NCI-H510A treated with DMSO at 0.1 percent for 48 hours (cell line): ENCODE results near the gene BBOF1.
"Not testable (repeated sequence)": the region's sequence is repeated elsewhere in the genome, so short reads cannot be mapped to it uniquely, and the experiment has no call there.

Experiments
- DNase-seq: peaks from one replicate; lab custom pipeline; 2025; lab: John Stamatoyannopoulos, UW

Gene BBOF1, protein sequence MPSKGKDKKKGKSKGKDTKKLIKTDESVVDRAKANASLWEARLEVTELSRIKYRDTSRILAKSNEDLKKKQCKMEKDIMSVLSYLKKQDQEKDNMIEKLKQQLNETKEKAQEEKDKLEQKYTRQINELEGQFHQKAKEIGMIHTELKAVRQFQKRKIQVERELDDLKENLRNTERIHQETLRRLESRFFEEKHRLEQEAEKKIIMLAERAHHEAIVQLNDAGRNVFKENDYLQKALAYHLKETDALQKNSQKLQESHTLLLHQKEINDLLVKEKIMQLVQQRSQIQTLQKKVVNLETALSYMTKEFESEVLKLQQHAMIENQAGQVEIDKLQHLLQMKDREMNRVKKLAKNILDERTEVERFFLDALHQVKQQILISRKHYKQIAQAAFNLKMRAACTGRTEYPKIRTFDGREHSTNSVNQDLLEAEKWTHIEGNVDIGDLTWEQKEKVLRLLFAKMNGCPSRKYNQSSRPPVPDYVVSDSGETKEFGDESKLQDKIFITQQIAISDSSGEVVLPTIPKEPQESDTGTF

DNA sequence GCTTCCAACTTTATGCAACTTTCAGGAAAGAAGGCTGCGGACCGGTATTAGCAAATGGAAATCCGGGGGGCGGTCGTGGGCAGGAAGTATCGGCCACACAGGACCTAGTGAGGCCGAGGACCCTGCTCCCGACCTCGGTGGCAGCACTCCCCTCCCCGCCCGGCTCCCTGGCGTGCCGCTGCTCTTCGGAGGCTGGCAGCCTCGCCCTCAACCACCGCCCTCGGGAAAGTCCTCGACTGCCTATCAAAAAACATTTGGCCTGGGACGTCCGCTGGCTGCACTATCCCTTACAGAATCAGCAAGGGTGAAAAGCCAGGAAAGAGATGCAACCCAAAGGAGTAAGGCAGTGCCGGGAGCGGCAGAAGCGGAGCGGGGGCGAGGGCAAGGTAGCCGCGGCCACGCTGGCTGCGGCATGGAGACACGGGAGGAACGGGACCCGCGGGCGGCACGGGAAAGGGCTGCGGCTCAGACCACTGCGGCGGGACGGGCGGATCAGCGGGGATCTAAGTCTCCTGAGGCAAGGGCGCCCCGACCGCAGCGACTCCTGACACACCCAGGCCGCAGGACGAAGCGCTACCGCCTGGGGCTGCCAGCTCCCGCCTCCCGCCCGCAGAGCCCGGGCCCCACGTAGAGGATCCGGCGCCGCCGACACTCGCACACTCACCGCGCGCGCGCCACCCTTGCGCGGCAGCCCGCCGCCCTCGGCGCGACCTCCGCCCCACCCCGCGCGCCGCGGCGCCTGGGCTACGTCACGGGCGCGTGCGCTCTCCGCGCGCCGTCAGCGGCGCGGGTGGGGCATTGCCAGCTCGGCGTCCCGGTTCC lies at the start of gene BBOF1, which contains the start of gene ENTPD5:
BBOF1 (plus strand) TSS at position 764 of the 822 bp plus-strand sequence. CDS start 130 bp downstream, outside the sequence.
ENTPD5 (minus strand) TSS at position 703 of the 822 bp plus-strand sequence. CDS start 31,186 bp downstream, outside the sequence.
- DNase-seq: peak; percentile 64

DNA sequence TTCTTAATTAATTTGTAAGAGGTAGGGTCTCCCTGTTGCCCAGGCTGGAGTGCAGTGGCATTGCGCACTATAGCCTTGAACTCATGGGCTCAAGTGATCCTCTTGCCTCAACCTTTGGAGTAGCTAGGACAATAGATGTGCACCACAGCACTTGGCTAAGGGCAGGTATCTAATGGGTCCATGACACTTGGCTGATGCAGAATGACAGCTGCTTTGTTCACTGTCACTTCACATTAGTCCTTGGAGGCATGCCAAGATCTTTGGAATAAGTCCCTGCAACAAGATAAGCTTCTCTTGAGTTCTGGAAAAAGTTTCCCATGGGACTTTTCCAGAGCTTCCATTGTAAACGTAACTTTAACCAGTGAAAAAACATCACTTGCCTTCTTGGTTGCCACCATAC lies 45.7 kb upstream of the BBOF1 start:
- no peak for DNase-seq

DNA sequence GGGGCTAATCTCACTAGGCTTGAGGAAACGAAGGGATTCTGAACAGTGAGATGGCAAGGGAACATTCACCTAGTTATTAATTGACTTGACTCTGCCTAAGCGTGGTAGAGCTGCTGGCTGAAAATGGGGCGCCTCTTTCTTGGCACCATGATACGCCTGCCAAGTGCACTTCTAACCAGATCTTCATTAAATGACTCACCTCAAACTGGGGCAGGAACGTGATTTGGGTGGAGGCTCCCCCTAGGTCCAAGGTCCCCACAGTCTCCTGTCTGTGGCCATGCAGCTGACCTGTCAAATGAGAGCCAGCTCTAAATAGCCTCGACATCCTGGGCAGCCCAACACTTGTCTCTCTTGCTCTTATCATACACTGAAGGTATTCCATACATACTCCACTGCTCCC lies 43.0 kb upstream of the BBOF1 start:
- no peak for DNase-seq

DNA sequence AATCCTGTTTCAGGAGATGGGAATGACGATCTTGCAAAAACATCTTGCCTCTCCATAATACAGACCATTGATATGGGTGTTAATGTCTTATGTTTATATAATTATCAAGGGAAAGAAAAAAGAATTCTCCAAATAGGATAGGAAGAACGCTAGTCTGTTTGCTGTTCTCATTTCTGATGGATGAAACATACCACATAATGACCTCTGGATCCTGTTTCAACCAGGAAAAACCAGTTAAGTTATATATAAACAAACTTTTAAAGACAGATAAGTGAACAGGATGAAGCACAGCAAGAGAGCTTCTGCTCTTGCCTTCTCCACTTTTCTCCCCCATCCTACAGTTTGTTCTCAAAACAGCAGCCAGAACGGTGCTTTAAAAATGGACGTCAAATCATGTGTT lies 41.3 kb upstream of the BBOF1 start:
- no peak for DNase-seq

DNA sequence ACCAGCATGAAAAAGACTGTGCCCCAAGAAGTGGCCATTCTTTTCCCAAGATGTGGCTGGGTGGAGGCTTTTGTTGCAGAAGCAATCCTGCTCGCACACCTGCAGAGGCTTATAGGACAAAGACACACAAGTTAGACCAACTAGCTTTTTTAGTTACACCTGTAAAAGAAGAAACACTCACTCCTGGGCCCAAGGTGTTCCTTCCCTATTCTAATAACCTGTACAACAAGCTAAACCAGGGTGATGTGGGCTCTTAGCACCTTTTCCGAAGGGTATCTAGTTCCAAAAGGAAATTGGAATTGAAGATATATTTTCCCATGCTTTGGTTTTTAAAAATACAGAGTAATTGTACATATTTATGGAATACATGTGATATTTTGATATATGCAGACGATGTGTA lies 31.1 kb upstream of the BBOF1 start:
- no peak for DNase-seq

- not testable (repeated sequence) for DNase-seq
Observed at GRCh38 chr14:73988656-73989055, 30.5 kb upstream of the BBOF1 start.

GRCh38 chr14:73991092-73991491 lies 28.1 kb upstream of the BBOF1 start:
- no peak for DNase-seq

DNA sequence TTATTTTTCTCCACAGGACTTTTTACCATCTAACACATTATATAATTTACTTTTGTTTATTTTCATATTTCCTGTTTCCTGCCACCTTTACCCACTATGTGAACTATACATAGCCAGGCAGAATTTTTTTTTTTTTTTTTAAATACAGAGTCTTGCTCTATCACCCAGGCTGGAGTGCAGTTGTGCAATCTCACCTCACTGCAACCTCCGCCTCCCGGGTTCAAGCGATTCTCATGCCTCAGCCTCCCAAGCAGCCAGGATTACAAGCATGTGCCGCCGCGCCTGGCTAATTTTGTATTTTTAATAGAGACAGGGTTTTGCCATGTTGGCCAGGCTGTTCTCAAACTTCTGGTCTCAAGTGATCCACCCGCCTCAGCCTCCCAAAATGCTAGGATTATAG lies 24.2 kb upstream of the BBOF1 start:
- DNase-seq: not testable (repeated sequence)

GRCh38 chr14:73995977-73996378 lies 23.2 kb upstream of the BBOF1 start:
- DNase-seq: no peak

DNA sequence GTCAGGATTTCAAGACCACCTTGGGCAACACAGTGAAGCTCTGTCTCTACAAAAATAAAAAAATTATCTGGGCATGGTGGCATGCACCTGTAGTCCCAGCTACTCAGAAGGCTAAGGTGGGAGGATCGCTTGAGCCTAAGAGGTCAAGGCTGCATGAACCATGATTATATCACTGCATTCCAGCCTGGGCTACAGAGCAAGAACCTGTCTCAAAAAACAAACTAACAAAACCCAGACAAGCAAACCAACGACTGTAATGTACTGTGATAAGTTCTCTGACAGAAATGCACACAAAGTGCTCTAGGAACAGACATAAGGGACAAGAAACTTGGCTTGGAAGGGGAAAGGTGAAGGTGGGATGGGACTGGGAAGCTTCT lies 22.4 kb upstream of the BBOF1 start:
- no peak for DNase-seq

DNA sequence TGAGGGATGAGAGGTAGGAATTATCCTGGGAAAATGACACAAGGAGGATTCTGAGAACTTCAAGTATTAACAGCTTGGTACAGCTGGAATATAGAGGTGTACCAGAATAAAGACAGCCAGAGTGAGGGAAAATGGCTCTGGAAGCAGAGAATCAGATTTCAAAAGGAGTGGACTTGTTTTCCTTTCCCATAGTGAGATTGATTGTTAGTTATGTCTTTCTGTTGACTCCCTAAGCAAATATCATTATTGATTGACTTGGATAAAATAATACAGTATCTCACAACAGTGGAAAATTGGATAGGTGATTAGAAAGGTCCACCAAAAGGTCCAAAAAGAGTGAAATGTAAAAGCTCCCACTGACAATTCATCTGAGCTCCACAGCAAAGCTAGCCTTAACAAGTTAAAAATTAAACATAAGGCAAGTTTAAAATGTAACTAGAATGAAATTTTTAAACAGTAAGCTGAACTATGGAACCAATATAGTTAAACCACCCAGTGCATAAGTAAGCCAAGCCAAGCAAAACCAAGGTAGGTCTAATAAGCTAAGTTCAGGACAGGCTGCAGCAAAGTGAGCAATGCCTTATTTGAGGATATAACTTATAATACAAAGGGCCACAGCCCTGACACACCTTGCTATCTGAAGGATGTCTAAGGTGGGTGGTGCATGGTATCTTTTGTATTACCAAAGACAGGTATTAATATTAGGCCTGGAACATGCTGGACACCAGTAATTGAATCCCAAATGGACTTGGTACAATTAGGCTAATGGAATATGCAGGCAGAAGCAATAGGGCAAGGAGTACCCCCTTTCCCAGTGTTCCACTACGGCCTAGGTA lies 21.8 kb upstream of the BBOF1 start:
- DNase-seq: peak; percentile 4

DNA sequence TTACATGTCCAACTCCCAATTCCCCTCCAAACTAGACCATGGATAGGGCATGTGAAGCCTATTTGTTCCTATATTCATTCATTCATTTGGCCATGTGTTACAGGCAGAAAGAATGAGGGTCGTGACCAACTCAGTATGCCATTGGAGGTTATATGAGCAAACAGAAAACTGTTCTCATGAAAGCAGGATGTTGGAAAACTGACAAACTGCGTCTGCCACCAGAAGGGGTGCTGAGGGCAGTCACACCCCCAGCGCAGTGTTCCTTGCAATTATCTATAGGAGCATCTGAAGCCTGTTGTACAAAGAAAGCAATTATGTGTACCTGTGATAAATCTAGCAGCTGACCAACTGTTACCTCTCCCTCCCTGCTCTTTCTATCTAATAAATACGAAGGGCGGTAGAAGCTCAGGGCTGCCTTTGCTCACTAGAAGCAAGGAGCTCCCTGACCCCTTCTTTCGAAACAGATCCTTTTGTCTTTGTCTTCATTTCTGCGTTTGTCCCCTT lies 21.2 kb upstream of the BBOF1 start:
- no peak for DNase-seq

DNA sequence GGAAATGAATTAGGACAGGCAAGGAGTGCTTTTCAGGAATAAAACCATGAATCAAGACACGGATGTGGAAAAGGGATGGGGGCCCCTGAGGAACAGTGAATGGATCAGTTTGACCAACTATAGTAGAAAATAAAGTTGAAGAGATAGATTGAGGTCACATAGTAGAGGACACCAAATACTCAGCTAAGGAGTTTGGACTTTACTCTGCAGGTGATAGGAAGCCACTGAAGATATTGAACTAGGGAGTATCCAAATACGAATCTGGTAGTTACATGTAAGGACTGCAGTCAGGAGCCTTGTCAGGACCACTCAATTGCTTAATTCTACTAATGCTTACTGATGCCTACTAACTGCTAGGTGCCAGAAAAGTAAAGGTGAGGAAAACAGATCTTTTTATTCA lies 20.4 kb upstream of the BBOF1 start:
- no peak for DNase-seq

DNA sequence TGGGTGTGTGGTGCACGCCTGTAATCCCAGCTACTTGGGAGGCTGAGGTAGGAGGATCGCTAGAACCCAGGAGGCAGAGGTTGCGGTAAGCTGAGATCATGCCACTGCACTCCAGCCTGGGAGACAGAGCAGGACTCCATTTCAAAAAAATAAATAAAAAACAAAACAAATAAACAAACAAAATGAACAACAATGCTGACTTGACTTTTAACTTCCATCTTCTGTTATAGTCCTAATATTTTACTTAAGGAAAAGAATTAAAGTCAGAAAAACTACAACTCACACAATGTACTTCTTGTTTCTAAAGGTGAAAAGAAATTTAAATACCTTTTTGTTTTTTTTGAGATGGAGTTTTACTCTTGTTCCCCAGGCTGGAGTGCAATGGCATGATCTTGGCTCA lies 13.5 kb upstream of the BBOF1 start:
- not testable (repeated sequence) for DNase-seq

- DNase-seq: no peak
Observed at GRCh38 chr14:74008843-74009499, 10.2 kb upstream of the BBOF1 start.

DNA sequence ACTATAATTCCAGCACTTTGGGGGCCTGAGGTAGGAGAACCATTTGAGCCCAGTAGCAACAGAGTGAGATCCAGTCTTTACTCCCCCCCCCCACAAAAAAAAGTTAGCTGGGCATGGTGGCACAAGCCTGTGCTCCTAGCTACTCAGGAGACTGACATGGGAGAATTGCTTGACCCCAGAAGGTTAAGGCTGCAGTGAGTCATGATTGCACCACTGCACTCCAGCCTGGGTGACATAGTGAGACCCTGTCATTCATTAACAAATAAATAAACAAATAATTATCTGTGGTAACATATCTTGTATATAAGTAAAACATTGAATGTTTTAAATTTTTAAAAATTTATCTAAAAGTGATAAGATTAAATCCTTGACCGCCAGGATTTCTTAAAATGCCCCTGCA lies 4.8 kb upstream of the BBOF1 start:
- DNase-seq: no peak

DNA sequence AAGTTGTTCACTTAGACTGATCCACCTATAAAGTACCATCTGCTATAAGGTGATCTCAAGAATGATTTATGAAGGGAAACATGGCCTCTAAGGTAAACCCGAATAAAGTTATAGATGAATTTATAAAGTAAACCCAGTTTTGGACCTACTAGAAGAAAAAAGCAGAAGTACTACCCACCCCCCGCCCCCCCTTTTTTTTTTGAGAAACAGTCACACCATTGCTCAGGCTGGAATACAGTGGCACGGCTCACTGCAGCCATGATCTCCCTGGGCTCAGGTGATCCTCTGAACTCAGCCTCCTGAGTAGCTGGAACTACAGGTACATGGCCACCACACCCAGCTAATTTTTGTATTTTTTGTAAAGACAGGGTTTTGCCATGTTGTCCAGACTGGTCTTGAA lies 4.0 kb upstream of the BBOF1 start:
- DNase-seq: no peak

DNA sequence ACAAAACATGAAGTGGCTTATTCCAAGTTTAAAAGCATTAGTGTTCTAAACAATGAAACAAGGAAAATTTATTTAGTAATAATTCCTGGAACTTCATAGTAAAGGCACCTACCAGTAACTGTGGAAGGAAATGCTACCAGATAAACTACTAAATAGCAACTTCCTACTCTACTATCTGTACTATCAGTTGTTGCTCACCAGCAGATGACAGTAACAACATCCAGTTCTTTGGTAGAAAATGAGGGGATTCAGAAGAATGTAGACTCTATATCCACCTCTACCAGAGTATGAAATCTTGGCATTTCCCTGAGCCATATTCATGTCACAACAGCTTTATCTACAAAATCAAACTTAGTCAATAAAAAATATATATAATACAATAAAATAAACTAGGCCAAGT lies 3.2 kb upstream of the BBOF1 start:
- no peak for DNase-seq

- DNase-seq: peak; percentile 12
Observed at GRCh38 chr14:74018174-74018585, 969 bp upstream of the BBOF1 start.

- DNase-seq: no peak
Observed at GRCh38 chr14:74019408-74020137, 424 bp downstream of the BBOF1 start.
